Vagina (tissue), 2 donors: ENCODE measurements around the gene SPIB. TPM values are rescaled to one million over a fixed set of nuclear protein-coding genes. Genes with fewer than 3 reads are reported as not detected.

ENCODE experiments used
- DNase-seq, 2 donors: peaks; one replicate each; pipeline ENCODE4 v3.0.0-alpha.2; 2017; ENCODE audit errors: extremely low spot score in 2 of 2
- H3K27ac ChIP-seq: fragments of 200-600 bp; sonication (generic); one replicate; pipeline ENCODE4 v1.5.1; 2019
- H3K27me3 ChIP-seq: fragments of 200-600 bp; sonication (generic); one replicate; pipeline ENCODE4 v1.5.1; 2019
- H3K36me3 ChIP-seq, 2 donors: fragments of 200-600 bp; sonication (generic); one replicate each; pipeline ENCODE4 v1.5.1; 2017 to 2019
- H3K4me1 ChIP-seq: fragments of 200-600 bp; sonication (generic); one replicate; pipeline ENCODE4 v1.5.1; 2019
- H3K4me3 ChIP-seq, 2 donors: fragments of 200-600 bp; sonication (generic); 1 replicate in 1 of 2; 2 replicates in 1 of 2; pipeline ENCODE4 v1.5.1; 2016 to 2019
- H3K9me3 ChIP-seq: fragments of 200-600 bp; sonication (generic); one replicate; pipeline ENCODE4 v1.5.1; 2019
- CTCF ChIP-seq, 3 experiments: fragments of 450-650 bp in 2 of 3; fragments of 200-600 bp in 1 of 3; sonication (generic) in 1 of 3; IDR thresholded peaks; one replicate each; pipeline ENCODE4 v1.5.1; 2017 to 2019; ENCODE audit warnings: antibody characterized with exemption in 3 of 3, mild to moderate bottlenecking in 2 of 3, moderate library complexity in 2 of 3
- POLR2A ChIP-seq, 2 donors: fragments of 450-650 bp; IDR thresholded peaks; one replicate each; pipeline ENCODE4 v1.6.1; 2017; ENCODE audit warnings: antibody characterized with exemption in 2 of 2, mild to moderate bottlenecking in 2 of 2, moderate library complexity in 2 of 2
- POLR2AphosphoS5 ChIP-seq, 2 donors: sonication (generic); formaldehyde crosslinking; IDR thresholded peaks; one replicate each; pipeline ENCODE4 v1.9.0; 2017; ENCODE audit warnings: antibody characterized with exemption in 2 of 2, mild to moderate bottlenecking in 2 of 2, low read depth in 1 of 2; ENCODE audit not compliant: insufficient read depth in 1 of 2
- intact Hi-C: fragments of 100-400 bp; cut with DNase I; formaldehyde crosslinking; loops from one replicate; pipeline ENCODE4 v1.15.1; 2023
- total RNA-seq: library from RNA; depleted of rRNA; stranded (reverse); fragments of >200 nt; gene quantifications from one replicate; pipeline ENCODE4 v1.2.3, GENCODE V29; 2016

Gene SPIB
- total RNA-seq, 1 donor from 2014 or later = not detected

GRCh38 chr19:50453243-50453642, 34.5 kb downstream of the SPIB start:
- Histone ChIP-seq H3K9me3 (no peaks in the 10 kb centered on the region), H3K4me3 (no peak overlapping the region), H3K27ac (no peak overlapping the region), H3K36me3 (no peaks in the 10 kb centered on the region), H3K27me3 (no peaks in the 10 kb centered on the region), H3K4me1 (no peaks in the 10 kb centered on the region)
- intact Hi-C loops = no loop called here
- no peak for TF ChIP-seq POLR2A (IDR thresholded peaks at IDR 0.05)
- no peak for TF ChIP-seq CTCF (IDR thresholded peaks at IDR 0.05)
- TF ChIP-seq POLR2AphosphoS5 (IDR thresholded peaks at IDR 0.05; ENCODE audit: insufficient read depth in 1 of 2, low read depth in 1 of 2) = no peak
- no peak for DNase-seq

- no peak for DNase-seq
- H3K4me3 ChIP-seq = no peak overlapping the region
- H3K9me3 ChIP-seq = no peaks in the 10 kb centered on the region
- H3K27ac ChIP-seq = no peak overlapping the region
- intact Hi-C loops = no loop called here
- no peaks in the 10 kb centered on the region for H3K27me3 ChIP-seq
- TF ChIP-seq POLR2A (IDR thresholded peaks at IDR 0.05) (no peak), POLR2AphosphoS5 (IDR thresholded peaks at IDR 0.05; ENCODE audit: insufficient read depth in 1 of 2, low read depth in 1 of 2) (no peak), CTCF (IDR thresholded peaks at IDR 0.05) (no peak)
- no peaks in the 10 kb centered on the region for H3K36me3 ChIP-seq
- no peaks in the 10 kb centered on the region for H3K4me1 ChIP-seq
These were observed 37.3 kb downstream of the SPIB start for GRCh38 chr19:50455992-50456391.

- Histone ChIP-seq H3K4me1 (no peaks in the 10 kb centered on the region), H3K27me3 (no peaks in the 10 kb centered on the region), H3K9me3 (no peaks in the 10 kb centered on the region), H3K4me3 (no peak overlapping the region), H3K27ac (no peak overlapping the region), H3K36me3 (no peaks in the 10 kb centered on the region)
- no peak for DNase-seq
- TF ChIP-seq POLR2A (IDR thresholded peaks at IDR 0.05) (no peak), CTCF (IDR thresholded peaks at IDR 0.05) (no peak), POLR2AphosphoS5 (IDR thresholded peaks at IDR 0.05; ENCODE audit: insufficient read depth in 1 of 2, low read depth in 1 of 2) (no peak)
- intact Hi-C loops = no loop called here
These were observed 38.6 kb downstream of the SPIB start for GRCh38 chr19:50457300-50457699.

- no peak for DNase-seq
- Histone ChIP-seq H3K27ac (no peak overlapping the region), H3K4me1 (no peaks in the 10 kb centered on the region), H3K27me3 (no peaks in the 10 kb centered on the region), H3K4me3 (no peak overlapping the region), H3K36me3 (no peaks in the 10 kb centered on the region), H3K9me3 (no peaks in the 10 kb centered on the region)
- TF ChIP-seq CTCF (IDR thresholded peaks at IDR 0.05) (no peak), POLR2AphosphoS5 (IDR thresholded peaks at IDR 0.05; ENCODE audit: insufficient read depth in 1 of 2, low read depth in 1 of 2) (no peak), POLR2A (IDR thresholded peaks at IDR 0.05) (no peak)
- intact Hi-C loops = no loop called here
These were observed 39.8 kb downstream of the SPIB start for GRCh38 chr19:50458396-50459066.

- intact Hi-C loops = no loop called here
- Histone ChIP-seq H3K9me3 (no peaks in the 10 kb centered on the region), H3K4me3 (no peak overlapping the region), H3K4me1 (no peaks in the 10 kb centered on the region), H3K36me3 (no peaks in the 10 kb centered on the region), H3K27ac (no peak overlapping the region), H3K27me3 (no peaks in the 10 kb centered on the region)
- TF ChIP-seq POLR2A (IDR thresholded peaks at IDR 0.05) (no peak), POLR2AphosphoS5 (IDR thresholded peaks at IDR 0.05; ENCODE audit: insufficient read depth in 1 of 2, low read depth in 1 of 2) (no peak), CTCF (IDR thresholded peaks at IDR 0.05) (no peak)
- no peak for DNase-seq
These were observed 40.3 kb downstream of the SPIB start for GRCh38 chr19:50459067-50459456.
